ENCODE data around the gene TOE1.

Gene TOE1

GRCh38 chr1:45334308-45335245, 5.4 kb upstream of the TOE1 start:
- no peak overlapping the region for H3K4me3 ChIP-seq (ENCODE audit: control insufficient read depth, low read depth, low read length)
- TF ChIP-seq, protein P1, sequence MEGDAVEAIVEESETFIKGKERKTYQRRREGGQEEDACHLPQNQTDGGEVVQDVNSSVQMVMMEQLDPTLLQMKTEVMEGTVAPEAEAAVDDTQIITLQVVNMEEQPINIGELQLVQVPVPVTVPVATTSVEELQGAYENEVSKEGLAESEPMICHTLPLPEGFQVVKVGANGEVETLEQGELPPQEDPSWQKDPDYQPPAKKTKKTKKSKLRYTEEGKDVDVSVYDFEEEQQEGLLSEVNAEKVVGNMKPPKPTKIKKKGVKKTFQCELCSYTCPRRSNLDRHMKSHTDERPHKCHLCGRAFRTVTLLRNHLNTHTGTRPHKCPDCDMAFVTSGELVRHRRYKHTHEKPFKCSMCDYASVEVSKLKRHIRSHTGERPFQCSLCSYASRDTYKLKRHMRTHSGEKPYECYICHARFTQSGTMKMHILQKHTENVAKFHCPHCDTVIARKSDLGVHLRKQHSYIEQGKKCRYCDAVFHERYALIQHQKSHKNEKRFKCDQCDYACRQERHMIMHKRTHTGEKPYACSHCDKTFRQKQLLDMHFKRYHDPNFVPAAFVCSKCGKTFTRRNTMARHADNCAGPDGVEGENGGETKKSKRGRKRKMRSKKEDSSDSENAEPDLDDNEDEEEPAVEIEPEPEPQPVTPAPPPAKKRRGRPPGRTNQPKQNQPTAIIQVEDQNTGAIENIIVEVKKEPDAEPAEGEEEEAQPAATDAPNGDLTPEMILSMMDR (conservative IDR thresholded peaks at IDR 0.05; ENCODE audit: control insufficient read depth, insufficient read depth, low read depth, low read length): no peak
- no peak for DNase-seq (ENCODE audit: low read depth)

GRCh38 chr1:45335855-45336324, 4.1 kb upstream of the TOE1 start:
- TF ChIP-seq, protein P1 (conservative IDR thresholded peaks at IDR 0.05; ENCODE audit: control insufficient read depth, insufficient read depth, low read depth, low read length): no peak
- DNase-seq (ENCODE audit: low read depth): no peak
- no peak overlapping the region for H3K4me3 ChIP-seq (ENCODE audit: control insufficient read depth, low read depth, low read length)

GRCh38 chr1:45337630-45338325, 2.2 kb upstream of the TOE1 start:
- TF ChIP-seq, protein P1 (conservative IDR thresholded peaks at IDR 0.05; ENCODE audit: control insufficient read depth, insufficient read depth, low read depth, low read length): no peak
- no peak for DNase-seq (ENCODE audit: low read depth)
- no peak overlapping the region for H3K4me3 ChIP-seq (ENCODE audit: control insufficient read depth, low read depth, low read length)

- H3K4me3 ChIP-seq (ENCODE audit: control insufficient read depth, low read depth, low read length): peak overlapping the region; percentile 74
- TF ChIP-seq, protein P1 (conservative IDR thresholded peaks at IDR 0.05; ENCODE audit: control insufficient read depth, insufficient read depth, low read depth, low read length): no peak
- DNase-seq (ENCODE audit: low read depth): no peak
Measured at GRCh38 chr1:45340816-45341466, 971 bp downstream of the TOE1 start.

- no peak for DNase-seq (ENCODE audit: low read depth)
- H3K4me3 ChIP-seq (ENCODE audit: control insufficient read depth, low read depth, low read length): no peak overlapping the region
- TF ChIP-seq, protein P1 (conservative IDR thresholded peaks at IDR 0.05; ENCODE audit: control insufficient read depth, insufficient read depth, low read depth, low read length): no peak
Measured at GRCh38 chr1:45344499-45344898, 4.5 kb downstream of the TOE1 start.

DNA sequence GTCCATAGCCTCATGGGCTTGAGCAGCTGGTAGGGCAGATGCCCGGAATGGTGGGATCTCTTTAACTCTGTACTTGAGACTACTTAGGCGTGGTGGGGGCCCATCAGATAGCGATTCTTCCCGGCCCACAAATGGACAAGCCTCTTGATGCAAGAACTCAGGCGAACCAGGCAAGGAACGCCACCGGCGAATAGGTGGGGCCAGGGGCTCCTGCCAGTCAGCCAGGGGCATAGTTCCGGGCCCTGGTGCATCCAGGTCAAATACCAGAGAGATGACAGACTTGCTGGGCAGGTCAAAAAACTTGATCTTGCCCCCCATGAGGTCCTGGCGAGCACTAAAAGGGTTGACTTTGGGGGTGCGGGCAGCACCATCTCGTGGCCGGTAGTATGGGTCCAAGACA, 5.0 kb downstream of the TOE1 start:
- DNase-seq (ENCODE audit: low read depth): no peak
- H3K4me3 ChIP-seq (ENCODE audit: control insufficient read depth, low read depth, low read length): no peak overlapping the region
- TF ChIP-seq, protein P1 (conservative IDR thresholded peaks at IDR 0.05; ENCODE audit: control insufficient read depth, insufficient read depth, low read depth, low read length): no peak

Measured in fibroblast of mammary gland (primary cell).